ENCODE data around the gene RCAN2.
"Not testable (repeated sequence)": the region's sequence is repeated elsewhere in the genome, so short reads cannot be mapped to it uniquely, and the experiment has no call there.

The RCAN2 gene

DNA sequence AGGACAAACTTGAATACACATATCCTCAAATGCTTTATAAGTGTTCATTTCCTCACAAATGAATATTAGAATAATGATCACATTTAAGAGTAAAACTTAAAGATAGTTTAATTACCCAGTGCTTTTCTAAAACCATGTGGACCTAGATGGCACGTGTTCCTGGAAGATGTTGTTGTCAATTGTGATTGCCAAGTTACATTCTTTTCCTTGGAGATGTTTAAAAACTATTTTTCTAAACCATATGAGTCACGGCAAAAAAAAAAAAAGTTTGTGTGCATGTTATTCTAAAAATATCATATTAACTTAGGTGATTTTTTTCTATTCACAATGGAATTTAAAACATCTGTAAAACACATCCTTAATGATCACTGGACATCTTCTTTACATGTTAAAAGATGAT, 51.1 kb downstream of the RCAN2 start:
- DNase-seq = no peak

DNA sequence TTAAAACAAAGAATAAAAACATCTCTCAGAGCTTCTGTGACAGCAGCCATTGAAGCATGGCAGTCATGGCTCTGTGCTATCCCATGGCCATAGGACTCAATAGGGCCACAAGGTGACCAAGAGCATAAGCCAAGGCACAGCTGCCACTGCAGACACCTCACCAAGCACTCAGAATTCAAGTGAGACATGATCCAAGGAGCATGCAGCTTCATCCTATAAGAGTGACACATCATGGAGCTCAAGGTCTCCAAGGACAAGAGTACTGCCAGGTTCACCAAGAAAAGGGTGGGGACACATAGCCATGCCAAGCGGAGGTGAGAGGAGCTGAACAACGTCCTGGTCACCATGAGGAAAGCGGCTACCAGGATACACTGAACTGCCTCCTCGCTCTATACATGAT, 53.0 kb downstream of the RCAN2 start:
- no peak for DNase-seq

GRCh38 chr6:46437671-46438221, 53.5 kb downstream of the RCAN2 start:
- no peak for DNase-seq

GRCh38 chr6:46422619-46423018, 68.6 kb downstream of the RCAN2 start:
- DNase-seq = no peak

DNA sequence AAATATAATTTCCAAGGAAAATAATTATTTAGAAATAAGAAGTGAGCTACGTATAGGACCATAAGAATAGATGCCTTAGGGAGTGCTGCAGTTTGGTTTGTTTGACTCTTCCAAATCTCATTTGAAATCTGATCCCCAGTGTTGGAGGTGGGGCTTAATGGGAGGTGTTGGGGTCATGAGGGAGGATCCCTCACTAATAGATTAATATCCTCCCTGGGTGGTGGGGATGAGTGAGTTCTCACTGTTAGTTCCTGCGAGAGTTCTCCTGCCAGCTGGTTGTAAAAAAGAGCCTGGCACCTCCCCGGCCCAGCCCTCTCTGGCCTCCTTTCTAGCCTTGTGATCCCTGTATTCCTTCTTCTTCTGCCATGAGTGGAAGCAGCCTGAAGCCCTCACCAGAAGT, 69.3 kb downstream of the RCAN2 start:
- no peak for DNase-seq

- DNase-seq = no peak
Measured at GRCh38 chr6:46420921-46421638, 70.2 kb downstream of the RCAN2 start.

DNA sequence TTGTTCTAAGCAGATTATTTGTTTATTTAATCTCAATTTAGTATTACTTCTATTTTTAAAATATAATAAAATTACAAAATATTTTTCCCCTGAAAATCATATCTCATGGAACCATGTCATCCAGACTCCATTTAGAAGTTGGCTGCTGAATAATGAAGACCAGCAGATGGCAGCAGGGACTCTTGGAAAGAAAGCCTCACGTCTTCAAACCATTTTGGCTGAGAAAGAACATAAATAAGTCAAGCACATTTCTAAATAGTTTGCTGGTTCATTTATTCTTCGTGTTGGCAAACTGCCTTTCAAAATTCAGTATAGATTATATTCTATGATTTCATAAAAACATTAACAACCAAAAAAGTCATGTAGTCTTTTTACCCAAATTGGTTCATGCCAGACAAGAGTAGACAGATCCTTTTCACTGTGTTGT, 71.7 kb downstream of the RCAN2 start:
- no peak for DNase-seq

- no peak for DNase-seq
Measured at GRCh38 chr6:46414398-46414797, 76.9 kb downstream of the RCAN2 start.

GRCh38 chr6:46412662-46413061, 78.6 kb downstream of the RCAN2 start:
- DNase-seq = no peak

- no peak for DNase-seq
Measured at GRCh38 chr6:46411456-46412197, 79.6 kb downstream of the RCAN2 start.

- peak; percentile 35 to 55 for DNase-seq
Measured at GRCh38 chr6:46410334-46410953, 80.8 kb downstream of the RCAN2 start.

DNA sequence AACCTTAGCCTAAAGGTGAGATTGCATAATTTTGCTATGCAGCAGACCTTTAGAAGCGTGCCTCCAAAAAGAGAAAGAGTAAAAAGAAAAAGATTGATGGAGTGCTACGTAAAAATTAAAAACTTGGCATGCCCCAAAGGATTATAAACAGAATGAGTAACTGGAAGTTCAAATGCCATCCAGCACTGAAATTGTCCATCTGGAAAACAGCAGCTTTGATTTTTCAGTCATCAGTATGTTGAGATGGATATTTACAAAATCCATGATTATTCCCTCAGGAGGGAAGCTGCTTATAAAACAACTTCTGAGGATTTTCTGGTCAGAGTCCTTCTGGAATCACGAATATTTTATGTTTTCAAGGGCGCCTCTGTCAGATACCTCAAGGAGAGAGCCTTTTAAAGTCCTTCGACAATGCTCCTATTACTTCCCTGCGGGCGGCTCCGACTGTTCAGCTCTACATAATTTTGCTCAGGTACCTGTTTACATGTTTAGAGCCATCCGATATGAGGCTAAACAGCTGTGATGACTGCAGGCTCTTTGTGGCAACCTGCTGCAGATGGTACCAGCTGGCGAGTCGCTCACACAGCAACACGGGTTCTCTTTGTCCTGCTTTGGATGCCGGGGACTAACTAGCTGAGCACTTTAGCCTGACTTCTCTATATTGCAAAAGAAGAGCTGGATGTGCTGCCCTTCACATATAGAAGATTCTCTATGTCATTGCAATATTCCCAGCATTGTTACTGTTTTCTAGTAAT, 83.3 kb downstream of the RCAN2 start:
- no peak for DNase-seq

DNA sequence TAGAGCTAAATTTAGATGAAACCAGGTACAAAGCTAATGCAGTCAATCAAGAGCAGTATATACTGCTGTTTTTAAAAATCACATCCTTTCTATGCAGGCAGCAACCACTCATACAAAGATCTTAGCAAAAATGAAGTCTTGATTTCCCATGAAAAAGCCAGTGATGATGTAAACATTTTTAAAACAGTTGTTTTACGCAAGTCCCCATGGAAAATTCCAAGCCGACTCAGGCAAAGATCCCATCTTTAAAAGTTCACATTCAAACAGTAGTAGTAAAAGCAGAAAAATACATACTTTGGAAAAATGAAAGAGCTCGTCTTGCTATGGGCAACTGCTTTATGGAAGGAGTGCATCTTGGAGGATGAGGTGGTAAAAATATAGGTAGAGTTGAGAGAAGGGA, 84.0 kb downstream of the RCAN2 start:
- DNase-seq = no peak

- not testable (repeated sequence) for DNase-seq
Measured at GRCh38 chr6:46405620-46406180, 85.5 kb downstream of the RCAN2 start.

GRCh38 chr6:46400898-46401297, 90.4 kb downstream of the RCAN2 start:
- DNase-seq = no peak

GRCh38 chr6:46395530-46395929, 95.7 kb downstream of the RCAN2 start:
- DNase-seq = no peak

DNA sequence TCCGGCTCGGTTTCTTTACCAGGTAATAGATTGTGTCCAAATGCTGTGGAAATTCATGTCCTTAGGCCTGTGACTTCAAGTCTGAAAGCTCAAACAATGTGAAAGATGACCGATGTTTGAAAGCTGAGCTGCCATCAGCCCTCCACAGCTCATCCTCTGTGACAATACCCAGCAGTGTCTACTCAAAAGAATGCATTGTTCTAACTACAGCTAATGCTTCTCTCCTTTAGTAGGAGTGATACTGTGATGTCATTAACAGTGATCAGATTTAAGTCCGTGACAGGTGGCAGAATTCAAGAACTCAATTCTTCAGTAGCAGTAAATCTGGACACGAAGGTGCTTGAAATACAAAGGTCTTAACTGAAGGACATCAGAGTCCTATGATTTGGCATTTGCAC, 97.3 kb downstream of the RCAN2 start:
- no peak for DNase-seq

GRCh38 chr6:46393161-46393939, 97.9 kb downstream of the RCAN2 start:
- no peak for DNase-seq

GRCh38 chr6:46392294-46392693, 99.0 kb downstream of the RCAN2 start:
- DNase-seq = no peak

GRCh38 chr6:46390153-46390876, 100.9 kb downstream of the RCAN2 start:
- DNase-seq = no peak

- not testable (repeated sequence) for DNase-seq
Measured at GRCh38 chr6:46387728-46388127, 103.5 kb downstream of the RCAN2 start.
